Esophagus mucosa (tissue), 1 donor: ENCODE data around the gene UQCRH. TPM values are rescaled to one million over a fixed set of nuclear protein-coding genes. Genes with fewer than 3 reads are reported as not detected.
A peak's percentile ranks its signal among the peaks of the same experiment; 100 is the strongest.

ENCODE experiments used
- ATAC-seq: fragments of 200-7000 bp; cut with Tn5 transposase; one replicate; pipeline ENCODE4 v1.9.1; 2020
- total RNA-seq: library from RNA; stranded (reverse); gene quantifications from one replicate; pipeline ENCODE4 v1.2.4, GENCODE V29; 2023
- donor health status: DM: yes; HTN: yes; CAD: no.

The UQCRH gene
- 291 TPM for total RNA-seq

DNA sequence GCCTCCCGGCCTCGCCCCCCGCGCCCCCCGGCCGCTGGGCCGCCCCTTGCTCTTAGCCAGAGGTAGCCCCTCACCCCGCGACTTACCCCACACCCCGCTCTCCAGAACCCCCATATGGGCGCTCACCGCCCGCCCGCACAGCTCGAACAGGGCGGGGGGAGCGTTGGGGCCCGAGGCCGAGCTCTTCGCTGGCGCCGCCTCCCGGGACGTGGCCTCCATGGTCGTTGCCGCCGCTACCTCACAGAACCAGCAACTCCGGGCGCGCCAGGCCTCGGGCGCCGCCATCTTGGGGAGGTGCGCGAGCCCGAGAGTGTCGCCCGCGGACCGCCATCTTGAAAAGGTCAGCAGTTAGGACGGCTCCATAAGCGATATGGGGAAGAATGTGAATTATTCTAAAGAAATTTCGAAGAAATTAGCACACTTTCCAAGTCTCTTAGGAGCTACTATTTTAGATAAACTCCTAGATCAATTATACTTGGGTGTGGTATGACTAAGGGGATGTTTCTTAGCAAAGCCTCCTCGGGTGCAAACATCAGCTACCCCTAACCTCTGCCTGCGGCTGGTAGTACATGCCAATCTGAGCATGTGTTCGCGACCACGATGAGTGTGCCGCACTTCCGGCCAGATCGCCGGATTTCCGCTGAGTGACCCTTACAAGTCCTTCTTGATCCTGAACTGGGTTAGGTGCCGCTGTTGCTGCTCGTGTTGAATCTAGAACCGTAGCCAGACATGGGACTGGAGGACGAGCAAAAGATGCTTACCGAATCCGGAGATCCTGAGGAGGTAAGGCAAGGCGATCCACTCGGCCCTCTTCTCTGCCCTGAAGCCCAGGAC, at the start of gene UQCRH, which contains the start of gene LRRC41:
TSS of gene UQCRH (plus strand) at position 661 of the 834 bp plus-strand sequence. CDS start at position 730, 69 bp downstream.
TSS of gene LRRC41 (minus strand) at position 579 of the 834 bp plus-strand sequence. CDS start at position 285, 294 bp downstream.
- ATAC-seq = peak; percentile 93

DNA sequence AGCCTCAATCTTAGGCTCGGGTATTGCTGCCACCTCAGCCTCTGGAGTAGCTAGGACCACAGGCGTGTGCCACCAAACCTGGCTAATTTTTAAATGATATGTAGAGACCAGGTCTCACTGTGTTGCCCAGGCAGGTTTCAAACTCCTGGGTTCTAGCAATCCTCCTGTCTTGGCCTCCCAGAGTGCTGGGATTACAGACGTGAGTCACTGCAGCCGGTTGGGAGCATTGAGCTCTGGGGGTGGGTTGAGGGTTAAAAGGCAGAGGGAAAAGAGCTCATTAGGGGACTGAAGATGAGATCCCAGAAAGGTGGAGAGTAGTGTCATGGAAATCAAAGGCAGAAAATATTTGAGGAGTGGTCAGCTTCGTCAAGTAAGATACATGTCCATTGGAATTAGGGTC, 48.8 kb upstream of the UQCRH start:
- no peak for ATAC-seq

DNA sequence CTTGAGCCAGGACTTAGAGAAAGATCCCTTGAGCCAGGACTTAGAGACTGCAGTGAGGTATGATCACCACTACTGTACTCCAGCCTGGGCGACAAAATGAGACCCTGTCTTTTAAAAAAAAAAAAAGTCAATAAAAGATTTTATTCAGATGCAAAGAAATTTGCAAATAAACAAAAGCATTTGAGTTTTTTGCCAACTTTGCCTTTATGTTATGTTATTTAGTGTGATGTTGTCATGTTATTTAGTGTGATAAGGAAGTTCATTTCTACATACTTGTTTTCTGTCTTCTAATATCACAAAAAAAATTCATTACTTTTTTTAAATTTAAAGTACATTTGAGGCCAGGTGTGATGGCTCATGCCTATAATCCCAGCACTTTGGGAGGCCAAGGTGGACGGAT, 47.0 kb upstream of the UQCRH start:
- ATAC-seq = no peak

DNA sequence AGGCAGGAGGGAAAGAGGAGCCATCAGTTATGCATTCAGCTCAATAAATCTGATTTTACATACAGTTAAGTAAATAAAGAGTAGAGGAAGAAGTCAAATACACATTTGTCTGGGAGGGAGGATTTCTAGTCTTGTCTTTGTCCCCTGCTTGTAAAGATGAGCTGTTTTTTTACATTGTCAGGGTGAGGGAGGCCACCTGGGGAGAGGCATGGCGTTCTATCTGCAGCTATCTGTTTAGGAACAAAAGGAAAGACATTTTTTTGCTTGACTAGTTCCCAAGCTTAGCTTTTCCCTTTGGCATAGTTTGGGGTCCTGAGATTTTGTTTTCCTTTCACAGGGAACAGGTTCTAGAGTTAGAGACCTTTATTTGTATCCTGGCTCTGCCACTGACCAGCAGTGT, 41.0 kb upstream of the UQCRH start:
- ATAC-seq = no peak

DNA sequence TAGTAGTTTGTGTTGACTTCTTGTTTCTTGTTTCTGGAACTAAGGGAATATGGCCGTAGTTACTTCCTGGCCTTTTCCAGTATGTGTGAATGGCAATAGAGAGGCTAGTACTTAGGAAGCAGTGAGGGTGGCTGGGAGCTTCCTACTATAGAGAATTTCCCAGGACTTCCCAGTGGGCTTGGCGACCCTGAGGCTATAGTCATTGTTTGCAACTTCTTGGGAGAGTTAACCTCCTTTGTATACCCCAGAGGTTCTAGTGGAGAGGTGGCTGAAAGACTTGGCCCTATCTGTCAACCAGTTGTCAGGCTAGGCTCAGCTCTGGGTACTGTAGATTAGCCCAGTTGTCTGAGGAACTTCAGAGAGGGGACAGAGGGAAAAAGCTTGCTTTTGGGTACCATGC, 40.4 kb upstream of the UQCRH start:
- no peak for ATAC-seq

DNA sequence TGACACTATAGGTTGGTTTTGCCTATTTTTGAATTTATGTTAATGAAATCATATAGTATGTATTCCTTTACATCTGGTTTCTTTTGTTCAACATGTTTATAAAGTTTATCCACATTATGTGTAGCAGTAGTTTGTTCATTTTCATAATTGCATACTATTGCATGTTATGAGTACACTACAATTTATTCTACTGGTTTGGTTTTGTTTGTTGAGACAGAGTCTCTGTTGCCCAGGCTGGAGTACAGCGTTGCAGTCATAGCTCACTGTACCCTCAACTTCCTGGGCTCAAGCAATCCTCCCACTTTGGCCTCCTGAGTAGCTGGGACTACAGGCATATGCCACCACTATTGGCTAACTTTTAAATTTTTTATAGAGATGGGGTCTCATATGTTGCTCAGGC, 34.9 kb upstream of the UQCRH start:
- ATAC-seq = no peak

DNA sequence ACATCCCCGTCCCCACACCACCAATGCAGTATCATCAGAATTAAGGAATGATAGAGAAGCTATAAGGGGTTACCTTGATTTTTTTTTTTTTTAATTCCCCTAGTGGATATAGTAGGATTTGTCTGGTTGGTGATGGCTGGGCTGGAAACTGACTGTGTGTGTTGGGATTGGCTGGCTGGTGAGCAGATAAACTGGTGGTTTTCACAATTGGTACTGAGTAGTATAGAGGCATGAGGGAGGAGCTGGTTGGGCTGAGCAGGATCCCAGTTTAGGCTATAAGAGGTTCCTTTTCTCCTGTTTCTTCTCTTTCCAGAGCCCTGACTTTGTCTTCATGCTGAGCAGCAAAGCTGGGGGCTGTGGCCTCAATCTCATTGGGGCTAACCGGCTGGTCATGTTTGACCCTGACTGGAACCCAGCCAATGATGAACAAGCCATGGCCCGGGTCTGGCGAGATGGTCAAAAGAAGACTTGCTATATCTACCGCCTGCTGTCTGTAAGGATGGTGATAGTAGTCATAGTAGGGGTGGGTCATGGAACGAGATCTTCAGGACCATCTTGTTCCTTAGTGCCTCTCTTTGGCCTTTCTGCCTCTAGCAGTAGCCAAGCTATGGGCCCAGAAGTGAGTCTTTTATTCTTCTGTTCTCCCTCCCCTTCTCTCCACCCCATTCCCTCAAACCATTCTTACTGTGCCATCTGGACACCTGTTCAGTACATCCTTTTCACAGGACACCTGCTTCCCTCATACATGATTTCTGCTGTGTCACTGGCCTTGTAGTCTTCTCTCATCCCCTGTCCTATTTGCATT, 29.1 kb upstream of the UQCRH start:
- peak; percentile 20 for ATAC-seq

DNA sequence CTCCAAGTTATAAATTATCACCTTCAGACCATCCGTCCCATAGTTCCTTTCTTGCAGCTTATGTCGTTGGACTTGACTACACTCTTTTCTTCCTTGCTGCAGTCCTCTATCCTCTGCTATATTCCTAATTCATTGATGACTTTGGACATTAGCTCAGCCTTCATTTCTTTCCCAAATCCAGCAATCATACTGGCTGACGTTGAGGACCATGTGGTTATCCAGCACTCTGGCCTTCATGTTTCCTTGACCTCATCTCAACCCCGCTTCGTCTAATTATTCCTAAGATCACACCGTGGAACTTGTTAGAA, 28.5 kb upstream of the UQCRH start:
- no peak for ATAC-seq

DNA sequence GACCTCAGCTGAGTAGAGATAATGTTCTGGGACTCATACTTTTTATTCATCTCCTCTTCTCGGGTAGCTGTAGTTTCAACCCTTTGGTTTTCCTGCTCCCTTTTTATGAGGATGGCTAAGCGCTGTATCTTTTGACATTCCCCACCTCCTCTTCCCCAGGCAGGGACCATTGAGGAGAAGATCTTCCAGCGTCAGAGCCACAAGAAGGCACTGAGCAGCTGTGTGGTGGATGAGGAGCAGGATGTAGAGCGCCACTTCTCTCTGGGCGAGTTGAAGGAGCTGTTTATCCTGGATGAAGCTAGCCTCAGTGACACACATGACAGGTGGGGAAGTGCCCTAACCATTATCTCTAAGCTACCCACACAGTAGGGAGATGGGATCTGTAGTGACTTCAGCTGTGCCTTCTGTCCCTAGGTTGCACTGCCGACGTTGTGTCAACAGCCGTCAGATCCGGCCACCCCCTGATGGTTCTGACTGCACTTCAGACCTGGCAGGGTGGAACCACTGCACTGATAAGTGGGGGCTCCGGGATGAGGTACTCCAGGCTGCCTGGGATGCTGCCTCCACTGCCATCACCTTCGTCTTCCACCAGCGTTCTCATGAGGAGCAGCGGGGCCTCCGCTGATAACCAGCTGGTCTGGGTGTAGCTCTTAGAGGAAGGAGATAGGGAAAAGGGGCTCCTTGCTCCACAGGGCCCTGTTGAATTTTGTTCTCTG, 25.7 kb upstream of the UQCRH start:
- ATAC-seq = no peak

DNA sequence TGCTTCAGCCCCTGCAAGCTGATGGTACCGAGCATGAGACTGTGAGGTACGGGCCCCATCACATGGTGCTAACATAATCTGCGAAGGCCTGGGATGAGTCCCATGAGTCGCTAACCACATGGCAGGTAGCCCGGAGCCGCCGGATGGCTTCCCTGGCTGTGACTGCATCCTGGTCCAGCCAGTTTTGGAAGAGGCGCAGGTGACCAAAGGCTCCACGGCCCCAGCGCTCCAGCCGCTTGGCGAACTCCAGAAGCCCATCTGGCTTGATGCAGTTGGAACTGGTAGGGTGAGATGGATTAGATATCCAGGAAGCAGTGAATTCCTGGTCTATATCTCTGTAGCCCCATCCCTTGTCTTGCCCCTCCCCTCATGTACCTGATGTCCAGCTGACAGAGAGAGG, 24.7 kb upstream of the UQCRH start:
- ATAC-seq = peak; percentile 34

DNA sequence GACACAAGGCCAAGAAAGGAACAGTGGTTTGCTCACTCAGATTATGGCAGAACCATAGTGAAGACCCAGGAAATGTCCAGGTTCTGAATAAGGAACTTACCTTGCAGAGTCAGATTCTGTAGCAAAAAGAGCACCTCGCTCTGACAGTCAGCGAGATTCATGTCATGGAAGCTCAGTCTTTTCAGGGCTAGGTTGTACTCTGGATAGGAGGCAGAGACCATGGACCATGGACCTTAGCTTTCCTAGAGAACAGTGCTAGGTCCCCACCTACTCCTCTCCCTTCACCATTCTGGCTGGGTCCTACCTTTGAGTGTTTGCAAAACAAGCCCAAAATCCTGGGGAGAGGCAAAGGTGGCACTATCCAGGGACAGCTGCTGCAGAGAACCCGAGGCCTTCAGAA, 23.4 kb upstream of the UQCRH start:
- no peak for ATAC-seq

DNA sequence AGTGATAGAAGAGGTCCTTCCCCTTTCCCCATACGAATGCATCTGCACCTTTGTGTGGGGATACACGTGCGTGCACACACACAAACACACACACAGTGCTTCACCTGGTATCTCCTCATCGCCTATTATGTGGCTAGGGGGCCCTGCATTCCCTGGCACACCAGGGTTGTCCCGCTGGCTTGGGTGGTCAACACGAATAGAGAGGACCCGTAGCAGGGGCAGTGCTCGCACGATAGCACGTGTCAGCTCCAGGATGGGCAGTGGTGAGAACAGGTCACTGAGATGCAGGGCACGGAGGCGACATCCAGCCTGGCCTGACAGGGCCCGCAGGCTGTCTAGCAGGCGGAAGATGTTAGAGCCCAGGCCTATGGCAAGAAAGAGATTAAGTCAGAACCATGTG, 22.5 kb upstream of the UQCRH start:
- ATAC-seq = no peak

DNA sequence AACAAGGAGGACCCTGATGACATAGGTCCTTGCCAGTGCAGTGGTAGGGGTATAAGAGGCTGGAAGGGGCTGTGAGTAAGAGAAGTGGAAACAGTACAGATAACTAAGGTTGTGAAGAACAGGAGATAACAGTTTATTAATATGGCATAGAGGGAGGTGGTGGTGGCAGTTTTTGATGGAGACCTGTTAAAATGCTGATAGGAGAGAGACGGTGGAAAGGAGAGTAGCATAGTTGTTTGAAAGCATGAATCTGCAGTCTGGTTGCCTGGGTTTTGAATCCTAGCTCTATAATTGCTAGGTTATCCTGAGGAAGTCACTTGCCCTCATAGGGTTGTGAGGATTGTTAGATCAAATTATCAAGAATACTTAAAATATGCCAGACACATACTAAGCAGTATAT, 19.4 kb upstream of the UQCRH start:
- no peak for ATAC-seq

DNA sequence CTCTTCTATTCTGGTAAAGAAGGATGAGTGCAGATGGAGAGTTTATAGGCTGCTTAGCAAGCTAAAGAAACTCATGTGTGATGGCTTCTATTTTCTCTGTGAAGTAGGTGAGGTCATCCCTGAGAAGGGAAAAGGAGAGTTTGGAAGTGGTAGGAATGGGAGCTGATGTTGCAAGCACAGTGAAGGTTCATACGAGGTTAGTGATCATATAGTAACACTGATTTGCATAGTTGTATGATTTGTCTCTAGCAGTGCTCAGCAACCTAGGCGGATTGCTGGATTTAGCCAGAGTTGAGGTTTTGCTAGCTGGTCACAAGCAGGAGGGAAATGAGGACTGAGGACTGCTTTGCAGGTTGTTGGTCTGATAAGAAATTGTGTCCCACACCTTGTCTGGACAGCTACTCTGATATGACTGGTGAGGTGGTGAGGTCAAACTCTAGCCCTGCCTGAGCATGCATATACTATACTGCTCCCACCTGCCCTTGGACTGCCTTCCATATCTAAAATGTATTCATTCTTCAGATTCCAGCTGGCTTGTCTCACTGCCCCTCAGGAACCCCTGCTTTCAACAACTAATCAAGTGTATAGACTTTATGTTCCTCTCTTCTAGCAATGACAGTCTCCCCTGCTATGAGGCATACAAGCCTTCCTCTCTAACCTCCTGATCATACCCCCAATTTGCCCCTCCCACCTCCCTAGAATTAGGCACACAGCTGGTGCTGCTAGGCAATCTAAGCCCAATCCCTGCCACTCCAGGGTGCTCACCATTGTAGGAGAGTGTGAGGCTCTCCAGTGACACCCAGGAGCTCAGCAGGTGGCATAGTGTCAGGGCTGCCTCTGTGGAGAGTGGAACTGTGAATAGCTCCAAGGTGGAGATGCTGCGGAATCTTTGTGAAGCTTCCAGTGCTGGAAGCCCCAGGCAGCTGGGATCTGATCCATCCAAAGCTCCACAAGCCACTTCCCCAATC, 18.6 kb upstream of the UQCRH start:
- no peak for ATAC-seq

DNA sequence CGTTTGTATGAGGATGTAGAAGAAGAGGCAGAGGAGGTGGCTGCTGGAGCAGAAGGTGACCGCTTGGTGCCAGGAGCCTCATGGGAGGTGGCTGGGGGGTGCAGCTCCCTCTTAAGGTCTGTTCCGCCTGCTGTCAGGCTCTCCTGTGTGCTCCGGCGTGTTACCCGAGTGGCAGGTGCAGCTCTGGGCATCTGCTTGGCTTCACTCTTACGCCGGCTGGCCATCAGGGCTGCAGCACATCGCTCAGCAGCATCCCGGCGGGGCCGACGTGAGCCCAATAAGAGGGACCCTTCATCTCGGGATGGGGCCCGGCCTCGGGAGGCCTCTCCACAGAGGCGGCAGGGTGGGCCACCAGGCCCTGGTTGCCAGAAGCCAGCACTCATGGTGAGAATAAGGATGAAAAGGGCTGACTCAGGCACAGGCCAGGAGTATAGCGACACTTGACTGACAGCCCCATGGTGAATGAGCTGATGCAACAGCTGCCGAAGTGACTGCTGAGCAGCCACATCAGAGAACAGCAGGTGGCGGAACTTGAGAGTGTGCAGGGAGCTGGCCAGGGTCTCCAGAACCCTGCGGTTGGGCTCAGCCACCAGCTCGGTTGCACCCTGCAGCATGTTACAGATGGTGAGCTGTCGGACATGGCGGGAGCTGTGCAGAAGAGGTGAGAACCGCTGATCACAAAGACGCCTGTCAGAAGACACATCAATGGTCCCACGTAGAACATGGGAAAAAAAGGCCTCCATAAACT, 17.6 kb upstream of the UQCRH start:
- ATAC-seq = peak; percentile 10

DNA sequence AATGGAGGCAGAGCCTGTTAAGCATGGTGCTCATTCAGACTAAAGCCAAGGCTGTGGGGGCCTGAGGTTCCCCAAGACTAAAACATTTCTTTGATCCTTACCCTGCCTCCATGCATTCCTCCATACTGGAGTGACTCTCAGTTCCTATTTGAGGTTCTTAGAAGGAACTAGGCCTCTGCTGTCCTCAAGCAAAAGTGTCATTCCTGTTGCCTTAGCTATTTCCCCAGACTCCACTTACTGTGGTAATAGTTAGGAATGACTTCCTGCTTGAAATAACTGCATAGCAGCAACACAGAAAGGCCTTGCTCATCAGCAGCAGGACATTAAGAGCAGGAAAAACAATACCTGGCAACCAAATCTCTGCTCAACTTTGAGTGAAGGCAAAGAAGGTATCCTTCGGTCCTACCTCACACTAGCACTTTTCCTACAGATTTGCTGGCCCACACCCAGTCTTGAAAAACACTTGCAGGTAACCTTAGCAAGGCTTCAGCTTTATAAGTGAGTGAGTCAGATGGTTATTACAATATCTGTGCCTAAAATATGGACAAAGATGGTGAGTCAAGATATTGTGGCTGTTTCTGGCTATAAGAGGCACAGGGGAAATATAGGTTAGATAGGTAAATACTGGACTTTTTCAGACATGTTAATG, 14.9 kb upstream of the UQCRH start:
- ATAC-seq = peak; percentile 44

DNA sequence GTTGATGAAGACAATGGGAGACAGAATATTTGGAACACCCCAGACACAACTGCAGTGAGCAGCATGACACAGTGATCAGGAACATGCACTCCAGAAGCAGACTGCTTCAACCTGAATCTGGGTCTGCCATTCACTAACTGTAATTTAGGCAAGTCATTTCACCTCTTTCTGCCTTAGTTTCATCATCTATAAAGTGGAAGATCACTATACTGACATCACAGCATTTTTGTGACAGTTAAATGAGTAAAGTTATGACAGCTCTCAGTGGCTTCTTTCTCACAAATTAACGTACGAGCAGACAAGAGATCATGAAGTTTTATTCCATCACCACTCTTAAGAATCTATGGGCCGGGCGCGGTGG, 14.4 kb upstream of the UQCRH start:
- ATAC-seq = no peak

DNA sequence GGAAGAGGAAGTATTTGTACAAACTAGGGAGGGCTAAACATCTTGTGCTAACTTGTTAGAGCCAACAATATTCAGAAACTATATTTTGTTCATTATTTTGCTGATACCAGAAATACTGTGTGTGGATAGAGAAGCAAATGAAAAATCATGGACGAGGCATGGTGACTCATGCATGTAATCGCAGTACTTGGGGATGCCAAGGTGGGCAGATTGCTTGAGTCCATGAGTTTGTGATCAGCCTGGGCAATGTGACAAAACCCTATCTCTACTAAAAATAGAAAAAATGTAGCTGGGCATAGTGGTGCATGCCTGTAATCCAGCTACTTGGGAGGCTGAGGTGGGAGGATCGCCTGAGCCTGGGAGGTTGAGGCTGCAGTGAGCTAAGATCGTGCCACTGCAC, 13.5 kb upstream of the UQCRH start:
- ATAC-seq = no peak

DNA sequence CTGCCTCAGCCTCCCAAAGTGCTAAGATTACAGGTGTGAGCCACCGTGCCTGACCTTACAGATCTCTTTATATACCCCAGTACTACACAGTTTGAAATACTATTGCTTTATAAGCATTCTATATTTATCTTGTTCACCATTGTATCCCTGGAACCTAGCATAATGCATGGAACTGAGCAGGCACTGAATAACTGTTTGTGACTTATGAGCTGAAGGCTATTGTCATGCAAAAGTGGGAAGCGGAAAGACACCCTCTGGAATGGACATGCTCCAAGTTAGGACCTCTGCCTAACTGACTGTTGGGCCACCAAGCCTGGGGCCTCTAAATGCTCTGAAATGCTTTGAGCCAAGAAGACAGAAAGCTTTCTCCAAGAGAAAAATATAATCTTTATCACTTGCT, 8.2 kb upstream of the UQCRH start:
- no peak for ATAC-seq

DNA sequence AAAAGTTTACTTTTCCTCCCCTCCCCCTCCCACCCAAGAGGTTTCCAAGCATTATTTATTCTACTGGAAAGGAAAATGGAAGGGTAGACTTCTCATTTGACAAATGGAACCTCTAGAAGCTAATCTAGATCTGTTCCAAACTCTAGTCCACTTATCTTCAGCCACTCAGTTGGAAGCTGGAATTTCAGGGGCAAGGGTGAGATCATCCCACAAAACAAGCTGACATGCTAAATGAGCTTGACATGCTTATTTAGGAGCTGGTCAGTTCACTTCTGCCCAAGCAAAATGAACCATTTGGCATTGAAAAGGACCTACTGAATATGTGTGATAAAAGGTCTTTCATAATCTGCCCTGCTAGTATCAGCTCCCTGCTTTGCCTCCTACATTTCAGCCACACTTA, 5.1 kb upstream of the UQCRH start:
- no peak for ATAC-seq
